ENCODE data around the gene FLACC1.

DNA sequence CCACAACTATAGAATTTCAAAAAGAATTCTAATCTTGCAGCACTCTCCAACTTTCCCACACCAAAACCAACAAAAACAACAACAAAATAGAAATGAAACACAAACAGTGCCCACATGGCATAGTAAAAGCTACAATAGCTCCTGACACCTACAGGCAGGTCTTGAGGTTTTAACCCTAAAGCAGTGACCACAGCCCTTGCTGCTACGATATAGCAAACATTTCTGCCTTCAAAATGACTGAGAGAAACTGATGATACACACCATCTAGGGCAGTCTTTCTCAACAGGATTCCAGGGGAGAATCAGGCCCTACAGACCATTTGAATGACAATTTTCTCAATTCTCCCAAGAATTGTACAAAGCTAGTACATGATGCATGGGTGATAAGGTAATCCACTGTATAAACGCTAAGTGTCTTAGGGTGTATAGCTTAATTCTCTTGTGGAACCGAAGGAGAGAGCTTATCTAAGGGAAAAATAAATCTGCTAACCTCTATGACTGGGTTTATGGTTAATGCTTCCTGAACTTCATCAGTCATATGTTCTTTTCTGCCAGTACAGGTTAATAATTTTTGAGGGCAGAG, 47.6 kb upstream of the FLACC1 start:
- no peak for TF ChIP-seq EZH2 (IDR thresholded peaks at IDR 0.05; ENCODE audit: low read length)
- TF ChIP-seq, protein P1, sequence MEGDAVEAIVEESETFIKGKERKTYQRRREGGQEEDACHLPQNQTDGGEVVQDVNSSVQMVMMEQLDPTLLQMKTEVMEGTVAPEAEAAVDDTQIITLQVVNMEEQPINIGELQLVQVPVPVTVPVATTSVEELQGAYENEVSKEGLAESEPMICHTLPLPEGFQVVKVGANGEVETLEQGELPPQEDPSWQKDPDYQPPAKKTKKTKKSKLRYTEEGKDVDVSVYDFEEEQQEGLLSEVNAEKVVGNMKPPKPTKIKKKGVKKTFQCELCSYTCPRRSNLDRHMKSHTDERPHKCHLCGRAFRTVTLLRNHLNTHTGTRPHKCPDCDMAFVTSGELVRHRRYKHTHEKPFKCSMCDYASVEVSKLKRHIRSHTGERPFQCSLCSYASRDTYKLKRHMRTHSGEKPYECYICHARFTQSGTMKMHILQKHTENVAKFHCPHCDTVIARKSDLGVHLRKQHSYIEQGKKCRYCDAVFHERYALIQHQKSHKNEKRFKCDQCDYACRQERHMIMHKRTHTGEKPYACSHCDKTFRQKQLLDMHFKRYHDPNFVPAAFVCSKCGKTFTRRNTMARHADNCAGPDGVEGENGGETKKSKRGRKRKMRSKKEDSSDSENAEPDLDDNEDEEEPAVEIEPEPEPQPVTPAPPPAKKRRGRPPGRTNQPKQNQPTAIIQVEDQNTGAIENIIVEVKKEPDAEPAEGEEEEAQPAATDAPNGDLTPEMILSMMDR (optimal IDR thresholded peaks at IDR 0.05 in 1 of 3, IDR thresholded peaks at IDR 0.05 in 1 of 3, conservative IDR thresholded peaks at IDR 0.05 in 1 of 3; ENCODE audit: extremely low read depth in 1 of 3, insufficient read depth in 2 of 3, low read length in 3 of 3), result no peak

Data from keratinocyte (primary cell).